RWPE2 (cell line): Measurements from ENCODE around the gene TKT.

Experiments
- ATAC-seq: fragments of 200-7000 bp; cut with Tn5 transposase; 3 replicates; pipeline ENCODE4 v1.9.1; 2021; ENCODE audit warnings: low read depth
- DNase-seq: peaks from one replicate; pipeline ENCODE4 v3.0.0-alpha.2; 2020; ENCODE audit warnings: low spot score
- H3K27ac ChIP-seq: fragments of 450-650 bp; 2 replicates; pipeline ENCODE4 v1.5.1; 2017; ENCODE audit warnings: mild to moderate bottlenecking; ENCODE audit not compliant: poor library complexity, severe bottlenecking
- H3K27me3 ChIP-seq: fragments of 250-450 bp; sonication (Bioruptor Pico); 2 replicates; pipeline ENCODE4 v1.5.1; 2021; ENCODE audit warnings: mild to moderate bottlenecking, moderate library complexity; ENCODE audit not compliant: insufficient read depth, poor library complexity, severe bottlenecking
- H3K36me3 ChIP-seq: fragments of 250-450 bp; sonication (Bioruptor Pico); 2 replicates; pipeline ENCODE4 v1.5.1; 2020; ENCODE audit warnings: low read depth, mild to moderate bottlenecking, moderate library complexity
- H3K4me1 ChIP-seq: fragments of 250-450 bp; sonication (Bioruptor Pico); 2 replicates; pipeline ENCODE4 v1.5.1; 2021; ENCODE audit warnings: mild to moderate bottlenecking, moderate library complexity; ENCODE audit not compliant: insufficient read depth, poor library complexity, severe bottlenecking
- H3K4me3 ChIP-seq: fragments of 250-450 bp; sonication (Bioruptor Pico); 2 replicates; pipeline ENCODE4 v1.5.1; 2021; ENCODE audit warnings: mild to moderate bottlenecking, moderate library complexity; ENCODE audit not compliant: severe bottlenecking
- H3K9me3 ChIP-seq: fragments of 250-450 bp; sonication (Bioruptor Pico); 2 replicates; pipeline ENCODE4 v1.5.1; 2021; ENCODE audit warnings: mild to moderate bottlenecking, moderate library complexity; ENCODE audit not compliant: severe bottlenecking
- CTCF ChIP-seq: fragments of 450-650 bp; IDR thresholded peaks from one replicate; pipeline ENCODE4 v1.5.1; 2017; ENCODE audit warnings: mild to moderate bottlenecking, moderate library complexity; ENCODE audit not compliant: poor library complexity, severe bottlenecking

TKT gene

GRCh38 chr3:53234130-53234840, 21.5 kb downstream of the TKT start:
- TF ChIP-seq CTCF, result no peak
- Histone ChIP-seq H3K4me1 (peaks cover 33% of the 10 kb centered on the region), H3K9me3 (no peaks in the 10 kb centered on the region), H3K4me3 (no peak overlapping the region), H3K27ac (peak overlapping the region; percentile 4), H3K27me3 (no peaks in the 10 kb centered on the region), H3K36me3 (peaks cover 96% of the 10 kb centered on the region)
- peak; percentile 33 for DNase-seq
- ATAC-seq, result no peak

- Histone ChIP-seq H3K4me3 (no peak overlapping the region), H3K27ac (no peak overlapping the region), H3K4me1 (peaks cover 20% of the 10 kb centered on the region), H3K27me3 (no peaks in the 10 kb centered on the region), H3K9me3 (no peaks in the 10 kb centered on the region), H3K36me3 (peaks cover 98% of the 10 kb centered on the region)
- DNase-seq (no peak), ATAC-seq (no peak)
- no peak for TF ChIP-seq CTCF
Observed at GRCh38 chr3:53232641-53233377, 23.0 kb downstream of the TKT start.

GRCh38 chr3:53231532-53232511, 24.0 kb downstream of the TKT start:
- H3K36me3 ChIP-seq, result peaks cover 98% of the 10 kb centered on the region

GRCh38 chr3:53230789-53231188, 25.0 kb downstream of the TKT start:
- DNase-seq (no peak), ATAC-seq (no peak)
- Histone ChIP-seq H3K4me1 (no peaks in the 10 kb centered on the region), H3K9me3 (no peaks in the 10 kb centered on the region), H3K36me3 (peaks cover 98% of the 10 kb centered on the region), H3K27ac (no peak overlapping the region), H3K4me3 (no peak overlapping the region), H3K27me3 (no peaks in the 10 kb centered on the region)
- no peak for TF ChIP-seq CTCF

More at GRCh38 chr3:53231532-53232511, 24.0 kb downstream of the TKT start:
- Histone ChIP-seq H3K9me3 (no peaks in the 10 kb centered on the region), H3K27ac (no peak overlapping the region), H3K4me3 (no peak overlapping the region), H3K4me1 (peaks cover 10% of the 10 kb centered on the region), H3K27me3 (no peaks in the 10 kb centered on the region)
- TF ChIP-seq CTCF, result peak; percentile 15
- ATAC-seq (no peak), DNase-seq (no peak)
